SU-DHL-6 (cell line): ENCODE results near the gene UNC5B.

Experiments
- EZH2phosphoT487 ChIP-seq: fragments of 200-600 bp; sonication (generic), shearing (Covaris generic); conservative IDR thresholded peaks from 2 replicates; pipeline ENCODE4 v1.6.1; 2018; ENCODE audit warnings: mild to moderate bottlenecking, antibody characterized with exemption, low read length, moderate library complexity, mixed read lengths
- TF ChIP-seq, protein P1 (sequence below): fragments of 200-600 bp; sonication (generic); IDR thresholded peaks from one replicate; pipeline ENCODE4 v1.5.1; 2017; ENCODE audit warnings: antibody characterized with exemption, mild to moderate bottlenecking, low read length, moderate library complexity; ENCODE audit not compliant: insufficient read depth, poor library complexity, severe bottlenecking

DNA sequence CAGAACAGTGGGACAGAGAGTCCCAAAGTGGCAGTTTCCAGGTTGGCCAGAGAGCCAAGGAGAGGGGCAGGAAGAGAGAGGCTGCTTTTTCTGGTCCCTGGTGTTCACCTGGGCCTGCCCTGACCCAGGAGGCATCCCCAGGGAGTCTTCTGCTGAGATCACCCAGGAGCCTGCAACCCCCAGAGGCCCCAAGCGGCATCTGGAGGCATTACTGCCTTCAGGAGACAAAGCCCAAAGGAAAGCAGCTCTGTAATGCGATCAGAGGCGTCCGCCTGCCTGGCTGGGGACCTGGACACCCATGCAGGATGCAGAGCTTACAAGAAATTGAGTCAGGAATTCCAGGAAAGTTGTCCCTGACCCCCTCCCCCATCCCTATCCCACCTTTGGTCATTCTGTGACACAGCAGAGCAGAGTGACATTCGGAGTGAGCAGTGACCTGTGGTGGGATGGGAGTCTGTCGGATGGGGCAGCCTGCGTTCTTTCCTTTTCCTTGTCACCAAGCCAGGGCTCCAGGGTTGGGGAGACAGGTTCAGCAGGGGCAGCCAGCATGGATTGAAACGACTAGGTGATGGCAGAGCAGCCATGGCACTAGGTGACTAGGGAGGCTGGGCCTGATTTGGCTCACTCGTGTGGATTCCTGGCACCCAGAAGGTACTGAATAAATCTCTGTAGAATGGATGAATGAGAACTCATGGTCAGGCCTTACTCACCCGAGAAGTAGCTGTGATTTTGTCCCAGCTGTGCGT is 10.4 kb downstream of the UNC5B start:
- TF ChIP-seq, protein P1, sequence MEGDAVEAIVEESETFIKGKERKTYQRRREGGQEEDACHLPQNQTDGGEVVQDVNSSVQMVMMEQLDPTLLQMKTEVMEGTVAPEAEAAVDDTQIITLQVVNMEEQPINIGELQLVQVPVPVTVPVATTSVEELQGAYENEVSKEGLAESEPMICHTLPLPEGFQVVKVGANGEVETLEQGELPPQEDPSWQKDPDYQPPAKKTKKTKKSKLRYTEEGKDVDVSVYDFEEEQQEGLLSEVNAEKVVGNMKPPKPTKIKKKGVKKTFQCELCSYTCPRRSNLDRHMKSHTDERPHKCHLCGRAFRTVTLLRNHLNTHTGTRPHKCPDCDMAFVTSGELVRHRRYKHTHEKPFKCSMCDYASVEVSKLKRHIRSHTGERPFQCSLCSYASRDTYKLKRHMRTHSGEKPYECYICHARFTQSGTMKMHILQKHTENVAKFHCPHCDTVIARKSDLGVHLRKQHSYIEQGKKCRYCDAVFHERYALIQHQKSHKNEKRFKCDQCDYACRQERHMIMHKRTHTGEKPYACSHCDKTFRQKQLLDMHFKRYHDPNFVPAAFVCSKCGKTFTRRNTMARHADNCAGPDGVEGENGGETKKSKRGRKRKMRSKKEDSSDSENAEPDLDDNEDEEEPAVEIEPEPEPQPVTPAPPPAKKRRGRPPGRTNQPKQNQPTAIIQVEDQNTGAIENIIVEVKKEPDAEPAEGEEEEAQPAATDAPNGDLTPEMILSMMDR: no peak
- no peak for TF ChIP-seq EZH2phosphoT487
